ENCODE measurements around the gene DAG1.
A peak's percentile ranks its signal among the peaks of the same experiment; 100 is the strongest.

GRCh38 chr3:49469936-49470713 is at the start of gene DAG1:
- TF ChIP-seq CTCF (IDR thresholded peaks at IDR 0.05) = peak in 1 of 4 experiments; percentile 4
- peak; percentile 67 for TF ChIP-seq POLR2A (IDR thresholded peaks at IDR 0.05)
- TF ChIP-seq POLR2AphosphoS5 (IDR thresholded peaks at IDR 0.05) = peak; percentile 87
